Naive thymus-derived CD4-positive, alpha-beta T cell (primary cell): ENCODE results near the gene TRMT10A. TPM values are rescaled to one million over a fixed set of nuclear protein-coding genes. Genes with fewer than 3 reads are reported as not detected.

Source experiments
- ATAC-seq: fragments of 150-1000 bp; cut with Tn5 transposase; 2 replicates; pipeline ENCODE4 v1.10.0; 2021; ENCODE audit warnings: mild to moderate bottlenecking, moderate library complexity
- CTCF ChIA-PET: fragments of 350-600 bp; sonication (Branson Sonifier 250); formaldehyde crosslinking; loops from one replicate; lab custom pipeline; 2021; ENCODE audit warnings: antibody characterized with exemption; lab: Charles Lee
- POLR2A ChIA-PET: fragments of 350-600 bp; sonication (Branson Sonifier 250); formaldehyde crosslinking; loops from one replicate; lab custom pipeline; 2021; ENCODE audit warnings: antibody characterized with exemption, inconsistent platforms; lab: Charles Lee
- DNase-seq, 9 donors: peaks; one replicate each; pipeline versions ENCODE4 v3.0.0 to v3.0.0-alpha.2; 2020 to 2022; ENCODE audit warnings: mixed read lengths in 1 of 9
- H3K27ac ChIP-seq: one replicate; pipeline ENCODE4 v1.7.0; 2013; ENCODE audit warnings: mild to moderate bottlenecking, low read depth, low read length, moderate library complexity
- H3K27me3 ChIP-seq, 2 donors: one replicate each; pipeline ENCODE4 v1.7.0; 2013; ENCODE audit warnings: low read length in 2 of 2, mild to moderate bottlenecking in 2 of 2, moderate library complexity in 2 of 2; ENCODE audit not compliant: control insufficient read depth in 2 of 2, insufficient read depth in 2 of 2
- H3K36me3 ChIP-seq, 3 experiments: 1 replicate in 2 of 3; 2 replicates in 1 of 3; pipeline ENCODE4 v1.7.0; 2013; ENCODE audit warnings: low read length in 3 of 3, mild to moderate bottlenecking in 3 of 3, moderate library complexity in 1 of 3; ENCODE audit not compliant: insufficient read depth in 3 of 3, control insufficient read depth in 2 of 3
- H3K4me1 ChIP-seq, 2 donors: one replicate each; pipeline ENCODE4 v1.7.0; 2013; ENCODE audit warnings: low read length in 2 of 2, mild to moderate bottlenecking in 2 of 2, moderate library complexity in 1 of 2; ENCODE audit not compliant: control insufficient read depth in 2 of 2, insufficient read depth in 2 of 2
- H3K4me3 ChIP-seq: 2 replicates; pipeline ENCODE4 v1.7.0; 2013; ENCODE audit warnings: mild to moderate bottlenecking, low read length
- H3K9me3 ChIP-seq, 3 experiments: 1 replicate in 2 of 3; 2 replicates in 1 of 3; pipeline ENCODE4 v1.7.0; 2013; ENCODE audit warnings: low read length in 3 of 3; ENCODE audit not compliant: control insufficient read depth in 2 of 3
- H3K27ac Mint-ChIP-seq, 9 donors: one replicate each; pipeline ENCODE4 v1.8.0; 2020 to 2022; ENCODE audit warnings: mixed read lengths in 9 of 9, mild to moderate bottlenecking in 8 of 9, moderate library complexity in 5 of 9, inconsistent platforms in 2 of 9
- H3K27me3 Mint-ChIP-seq, 5 donors: one replicate each; pipeline ENCODE4 v1.8.0; 2021 to 2022; ENCODE audit warnings: mixed read lengths in 5 of 5, mild to moderate bottlenecking in 1 of 5
- H3K36me3 Mint-ChIP-seq, 5 donors: one replicate each; pipeline ENCODE4 v1.8.0; 2020 to 2022; ENCODE audit warnings: mixed read lengths in 5 of 5, mild to moderate bottlenecking in 3 of 5, inconsistent platforms in 1 of 5
- H3K4me1 Mint-ChIP-seq, 7 donors: one replicate each; pipeline ENCODE4 v1.8.0; 2020 to 2022; ENCODE audit warnings: mixed read lengths in 7 of 7, mild to moderate bottlenecking in 3 of 7, inconsistent platforms in 1 of 7
- H3K4me3 Mint-ChIP-seq, 10 donors: one replicate each; pipeline ENCODE4 v1.8.0; 2020 to 2022; ENCODE audit warnings: mild to moderate bottlenecking in 10 of 10, mixed read lengths in 10 of 10, moderate library complexity in 6 of 10, inconsistent platforms in 2 of 10
- H3K9me3 Mint-ChIP-seq, 11 donors: one replicate each; pipeline ENCODE4 v1.8.0; 2020 to 2022; ENCODE audit warnings: mixed read lengths in 11 of 11, mild to moderate bottlenecking in 4 of 11, inconsistent platforms in 1 of 11, moderate library complexity in 1 of 11
- intact Hi-C, 2 donors: fragments of 100-400 bp; cut with micrococcal nuclease; formaldehyde crosslinking; loops; one replicate each; pipeline ENCODE4 v1.15.1; 2023
- polyA plus RNA-seq, 2 donors: library from polyadenylated mRNA; unstranded; fragments of 300-500 nt; fragmentation: Illumina TruSeq; gene quantifications; one replicate each; pipeline ENCODE4 v1.2.3, GENCODE V29; 2021
- total RNA-seq, 6 experiments: library from RNA in 5 of 6; stranded (reverse) in 5 of 6; gene quantifications; 1 replicate in 5 of 6; 2 replicates in 1 of 6; pipeline ENCODE4 v1.2.3 and lab custom pipeline; 2021 to 2026

TRMT10A gene
- total and polyA plus RNA-seq, 7 experiments from 2014 or later = 3.9 to 9.1 (median 5.6) TPM

- POLR2A ChIA-PET = interaction anchor here (0.6 to 0.7 kb wide), 2 partner anchors 301 to 419 kb away, joined by 3 to 4 read pairs; partner anchors contain the start of gene ADH5
- H3K4me1 ChIP-seq = peaks cover 8 to 33% of the 10 kb centered on the region in 2 donors
- Mint-ChIP-seq H3K36me3 (peaks cover 0 to 4% (median 0%) of the 10 kb centered on the region in 5 donors), H3K4me3 (peak overlapping the region in 9 of 10 donors; percentile 35 to 78 (median 73)), H3K27me3 (no peaks in the 10 kb centered on the region), H3K27ac (peak overlapping the region; percentile 75 to 96 (median 86)), H3K4me1 (peaks cover 31 to 67% (median 57%) of the 10 kb centered on the region in 7 donors), H3K9me3 (peaks cover 0 to 7% (median 0%) of the 10 kb centered on the region in 11 donors)
- peak overlapping the region; percentile 61 for H3K27ac ChIP-seq
- CTCF ChIA-PET = no interaction called here
- ATAC-seq (no peak), DNase-seq (no peak)
- intact Hi-C loops = loop anchor here (1.0 to 10.0 kb wide), 15 partner anchors 9 to 1365 kb away; partner anchors contain the start of genes ADH5 (in 2 of the 2), H2AZ1 (in 2 of the 2), DAPP1 (in 1 of the 2) and LAMTOR3 (in 1 of the 2)
- no peaks in the 10 kb centered on the region for H3K27me3 ChIP-seq
- H3K9me3 ChIP-seq = no peaks in the 10 kb centered on the region
- H3K36me3 ChIP-seq = no peaks in the 10 kb centered on the region
- H3K4me3 ChIP-seq = no peak overlapping the region
Measured at GRCh38 chr4:99507349-99507748, 56.5 kb downstream of the TRMT10A start.

DNA sequence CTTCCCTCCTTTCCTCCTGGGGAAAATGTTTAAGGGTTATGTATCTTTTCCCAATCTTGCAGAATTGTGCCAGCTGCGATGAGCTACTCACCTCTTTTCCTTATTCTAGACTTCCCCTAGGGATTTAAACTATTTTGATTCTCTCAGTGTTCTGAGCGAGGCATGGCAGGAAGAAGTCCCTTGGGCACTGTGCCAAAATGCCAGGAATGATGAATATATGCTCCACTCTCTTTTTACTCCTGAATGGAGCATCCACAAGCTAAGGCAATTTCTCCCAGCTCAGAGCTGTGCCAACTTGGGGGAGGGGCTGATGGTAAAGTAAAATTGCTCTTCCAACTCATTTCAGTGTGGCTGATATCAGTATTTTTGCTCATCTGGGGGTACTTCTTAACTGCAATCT is 57.1 kb downstream of the TRMT10A start:
- peak overlapping the region in 8 of 10 donors; percentile 8 to 78 (median 73) for H3K4me3 Mint-ChIP-seq
- intact Hi-C loops = loop anchor here (1.0 to 10.0 kb wide), 15 partner anchors 10 to 1364 kb away; partner anchors contain the start of genes ADH5 (in 2 of the 2), H2AZ1 (in 2 of the 2), DAPP1 (in 1 of the 2) and LAMTOR3 (in 1 of the 2)
- peaks cover 31 to 67% (median 57%) of the 10 kb centered on the region in 7 donors for H3K4me1 Mint-ChIP-seq
- Histone ChIP-seq H3K9me3 (no peaks in the 10 kb centered on the region), H3K4me1 (peaks cover 8 to 33% of the 10 kb centered on the region in 2 donors), H3K27ac (peak overlapping the region; percentile 61), H3K4me3 (no peak overlapping the region), H3K36me3 (no peaks in the 10 kb centered on the region), H3K27me3 (no peaks in the 10 kb centered on the region)
- CTCF ChIA-PET = no interaction called here
- H3K27me3 Mint-ChIP-seq = no peaks in the 10 kb centered on the region
- H3K9me3 Mint-ChIP-seq = peaks cover 0 to 7% (median 0%) of the 10 kb centered on the region in 11 donors
- DNase-seq (no peak), ATAC-seq (no peak)
- peaks cover 0 to 4% (median 0%) of the 10 kb centered on the region in 5 donors for H3K36me3 Mint-ChIP-seq
- H3K27ac Mint-ChIP-seq = peak overlapping the region; percentile 69 to 96 (median 86)
- POLR2A ChIA-PET = no interaction called here

GRCh38 chr4:99504804-99505502 is 58.9 kb downstream of the TRMT10A start:
- Histone ChIP-seq H3K36me3 (no peaks in the 10 kb centered on the region), H3K9me3 (no peaks in the 10 kb centered on the region), H3K4me3 (no peak overlapping the region), H3K4me1 (peaks cover 8 to 33% of the 10 kb centered on the region in 2 donors), H3K27ac (no peak overlapping the region), H3K27me3 (no peaks in the 10 kb centered on the region)
- ATAC-seq (no peak), DNase-seq (no peak)
- Mint-ChIP-seq H3K9me3 (peaks cover 0 to 6% (median 0%) of the 10 kb centered on the region in 11 donors), H3K27ac (peak overlapping the region in 8 of 9 donors; percentile 14 to 91 (median 40)), H3K36me3 (peaks cover 0 to 4% (median 0%) of the 10 kb centered on the region in 5 donors), H3K27me3 (peaks cover 0 to 2% (median 0%) of the 10 kb centered on the region in 5 donors), H3K4me3 (peak overlapping the region in 3 of 10 donors; percentile 14 to 76 (median 56)), H3K4me1 (peaks cover 31 to 63% (median 57%) of the 10 kb centered on the region in 7 donors)
- ChIA-PET CTCF (interaction anchor here (0.6 kb wide), 1 partner anchor 380 kb away, joined by 3 read pairs; no protein-coding TSS in a partner anchor), POLR2A (interaction anchor here (0.6 to 1.3 kb wide), 2 partner anchors 9 to 59 kb away, joined by 3 read pairs; partner anchors contain the start of gene TRMT10A)
- intact Hi-C loops = loop anchor here (5.0 to 10.0 kb wide), 8 partner anchors 42 to 1363 kb away; partner anchors contain the start of genes ADH5 (in 1 of the 2), DAPP1 (in 1 of the 2), H2AZ1 (in 1 of the 2) and LAMTOR3 (in 1 of the 2)

Other genes with a start within 250 kb of the TRMT10A start
- not detected for gene ADH1B, start 242.6 kb downstream of the TRMT10A start, total RNA-seq
- gene ADH1B, start 242.6 kb downstream of the TRMT10A start, polyA plus RNA-seq = not detected
- not detected for gene ADH1C, start 211.3 kb downstream of the TRMT10A start, total RNA-seq
- not detected for gene ADH1C, start 211.3 kb downstream of the TRMT10A start, polyA plus RNA-seq
- gene ADH7, start 128.7 kb downstream of the TRMT10A start, total RNA-seq = not detected
- not detected for gene ADH7, start 128.7 kb downstream of the TRMT10A start, polyA plus RNA-seq
- gene C4orf17, start 53.0 kb downstream of the TRMT10A start, total RNA-seq = not detected
- under 1 TPM in 1 of 2 donors, not detected in 1; 0.07 TPM for gene C4orf17, start 53.0 kb downstream of the TRMT10A start, polyA plus RNA-seq
- under 1 TPM in 2 of 5 experiments, not detected in 3; 0.51 to 0.76 TPM for gene MTTP, start 10.8 kb upstream of the TRMT10A start, total RNA-seq
- gene MTTP, start 10.8 kb upstream of the TRMT10A start, polyA plus RNA-seq = not detected
- not detected for gene C4orf54, start 93.8 kb upstream of the TRMT10A start, total RNA-seq
- not detected for gene C4orf54, start 93.8 kb upstream of the TRMT10A start, polyA plus RNA-seq